AG09309 (cell line): ENCODE measurements around the gene TRDMT1.

Experiments used
- DNase-seq: peaks from one replicate; pipeline ENCODE4 v3.0.0-alpha.2; 2010; ENCODE audit warnings: low read depth
- H3K4me3 ChIP-seq: 2 replicates; pipeline ENCODE4 v1.5.1; 2011; ENCODE audit warnings: mild to moderate bottlenecking, low read depth, low read length, moderate library complexity; ENCODE audit not compliant: control insufficient read depth
- CTCF ChIP-seq: IDR thresholded peaks from 2 replicates; pipeline ENCODE4 v1.5.1; 2011; ENCODE audit warnings: mild to moderate bottlenecking, low read depth, low read length, inconsistent platforms; ENCODE audit not compliant: insufficient read depth, control insufficient read depth; ENCODE audit errors: missing control alignments

The TRDMT1 gene

DNA sequence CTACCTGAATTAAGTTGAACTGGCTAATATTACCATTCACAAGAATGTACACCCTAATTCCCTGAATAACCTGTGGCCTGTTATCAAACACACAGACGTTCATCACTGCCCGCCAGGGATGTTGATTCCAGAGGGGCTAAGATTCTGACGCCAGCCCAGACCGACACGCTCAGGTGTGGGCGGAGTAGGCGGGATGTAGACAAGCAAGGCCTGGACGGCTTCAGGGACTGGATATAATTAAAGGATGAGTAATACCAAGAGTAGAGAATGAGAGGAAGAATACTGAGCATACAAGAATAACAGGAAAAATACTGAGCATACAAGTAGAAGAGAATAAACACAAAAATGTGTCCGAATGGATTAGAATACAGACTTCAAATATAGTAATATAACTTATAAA, 100.9 kb downstream of the TRDMT1 start:
- H3K4me3 ChIP-seq: no peak overlapping the region
- no peak for DNase-seq
- TF ChIP-seq CTCF: no peak

DNA sequence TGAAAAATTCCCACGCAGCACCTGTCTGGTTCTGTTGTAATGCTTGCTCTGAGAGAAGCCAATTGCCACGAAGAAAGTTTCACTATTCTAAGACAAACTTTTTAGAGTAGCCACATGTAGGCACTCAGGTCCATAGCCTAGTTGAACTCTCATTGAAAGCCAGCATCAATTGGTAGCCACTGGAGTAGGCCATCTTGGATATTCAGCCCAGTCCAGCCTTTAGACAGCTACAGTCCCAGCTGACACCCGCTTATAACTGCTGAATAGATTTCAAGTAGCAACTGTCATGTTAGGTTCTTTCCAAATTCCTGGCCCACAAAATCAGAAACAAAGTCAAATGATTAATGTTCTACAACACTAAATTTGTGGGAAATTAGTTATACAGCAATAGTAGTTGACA, 103.5 kb downstream of the TRDMT1 start:
- H3K4me3 ChIP-seq: no peak overlapping the region
- no peak for TF ChIP-seq CTCF
- no peak for DNase-seq
